Measurements from ENCODE around the gene TMEM187. TPM values are rescaled to one million over a fixed set of nuclear protein-coding genes. Genes with fewer than 3 reads are reported as not detected.
A peak's percentile ranks its signal among the peaks of the same experiment; 100 is the strongest.

TMEM187 gene
- total RNA-seq, 2 donors from 2014 or later: 16.9 to 18.2 TPM

DNA sequence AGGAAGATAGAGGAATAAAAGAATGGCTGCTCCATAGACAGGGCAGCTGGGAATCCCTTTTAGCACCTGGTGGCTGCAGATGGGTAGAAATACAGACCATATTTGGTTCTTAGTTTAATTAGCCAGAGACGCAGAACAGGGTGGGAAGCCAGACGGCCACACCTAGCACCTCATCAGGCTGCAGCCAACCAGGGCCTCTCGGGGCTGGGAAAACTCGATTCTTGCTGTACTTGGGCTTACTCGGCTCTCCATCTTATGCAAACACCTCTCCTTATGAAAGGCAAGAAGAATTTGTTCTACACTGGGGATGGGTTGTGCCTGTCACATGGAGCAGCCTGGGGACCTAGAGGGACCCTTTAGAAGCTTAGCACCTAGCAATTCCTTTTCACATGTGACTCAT is 27.5 kb downstream of the TMEM187 start:
- H3K36me3 ChIP-seq: no peaks in the 10 kb centered on the region
- DNase-seq (ENCODE audit: low spot score): no peak
- TF ChIP-seq, protein P1, sequence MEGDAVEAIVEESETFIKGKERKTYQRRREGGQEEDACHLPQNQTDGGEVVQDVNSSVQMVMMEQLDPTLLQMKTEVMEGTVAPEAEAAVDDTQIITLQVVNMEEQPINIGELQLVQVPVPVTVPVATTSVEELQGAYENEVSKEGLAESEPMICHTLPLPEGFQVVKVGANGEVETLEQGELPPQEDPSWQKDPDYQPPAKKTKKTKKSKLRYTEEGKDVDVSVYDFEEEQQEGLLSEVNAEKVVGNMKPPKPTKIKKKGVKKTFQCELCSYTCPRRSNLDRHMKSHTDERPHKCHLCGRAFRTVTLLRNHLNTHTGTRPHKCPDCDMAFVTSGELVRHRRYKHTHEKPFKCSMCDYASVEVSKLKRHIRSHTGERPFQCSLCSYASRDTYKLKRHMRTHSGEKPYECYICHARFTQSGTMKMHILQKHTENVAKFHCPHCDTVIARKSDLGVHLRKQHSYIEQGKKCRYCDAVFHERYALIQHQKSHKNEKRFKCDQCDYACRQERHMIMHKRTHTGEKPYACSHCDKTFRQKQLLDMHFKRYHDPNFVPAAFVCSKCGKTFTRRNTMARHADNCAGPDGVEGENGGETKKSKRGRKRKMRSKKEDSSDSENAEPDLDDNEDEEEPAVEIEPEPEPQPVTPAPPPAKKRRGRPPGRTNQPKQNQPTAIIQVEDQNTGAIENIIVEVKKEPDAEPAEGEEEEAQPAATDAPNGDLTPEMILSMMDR (IDR thresholded peaks at IDR 0.05): no peak
- TF ChIP-seq POLR2AphosphoS5 (IDR thresholded peaks at IDR 0.05) (no peak), POLR2A (IDR thresholded peaks at IDR 0.05) (no peak)
- H3K27ac ChIP-seq: peak overlapping the region; percentile 55 to 60
- H3K4me1 ChIP-seq (replicated peaks): no peaks in the 10 kb centered on the region
- no peaks in the 10 kb centered on the region for H3K27me3 ChIP-seq (replicated peaks; ENCODE audit: insufficient read depth)
- WGBS: 5% methylated on average over 4 of the region's 5 CpGs
- no peak overlapping the region for H3K4me3 ChIP-seq
- intact Hi-C loops (cut with DNase I): no loop called here
- no peaks in the 10 kb centered on the region for H3K9me3 ChIP-seq

DNA sequence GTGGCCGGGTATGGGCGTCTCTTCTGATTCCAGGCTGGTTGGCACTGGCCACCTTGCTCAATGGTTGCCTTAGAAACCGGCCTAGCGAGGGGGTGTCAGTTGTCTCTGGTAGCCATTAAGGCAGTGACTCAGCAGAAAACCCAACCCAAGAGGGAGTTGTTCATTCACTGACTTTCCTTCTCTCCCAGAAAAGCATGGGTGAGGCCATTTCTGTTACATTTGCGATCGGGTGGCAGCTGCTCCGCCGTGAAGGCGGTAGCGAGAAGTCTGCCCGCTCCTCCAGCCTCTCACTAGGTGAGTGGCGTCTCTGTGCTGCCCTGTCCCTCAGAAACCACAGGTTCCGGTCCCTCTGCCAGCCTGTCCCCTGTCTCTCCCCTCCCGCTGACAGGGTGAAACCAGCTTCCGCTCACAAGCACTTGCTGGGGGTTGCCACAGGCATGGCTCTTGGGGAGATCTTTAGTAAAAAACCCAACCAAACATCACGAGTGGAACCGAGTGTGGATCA is 29.7 kb downstream of the TMEM187 start:
- TF ChIP-seq POLR2A (IDR thresholded peaks at IDR 0.05) (no peak), POLR2AphosphoS5 (IDR thresholded peaks at IDR 0.05) (no peak)
- TF ChIP-seq, protein P1 (IDR thresholded peaks at IDR 0.05): no peak
- WGBS: 63% methylated on average over 17 of the region's 17 CpGs
- H3K27ac ChIP-seq: no peak overlapping the region
- H3K27me3 ChIP-seq (replicated peaks; ENCODE audit: insufficient read depth): no peaks in the 10 kb centered on the region
- intact Hi-C loops (cut with DNase I): no loop called here
- DNase-seq (ENCODE audit: low spot score): no peak
- no peaks in the 10 kb centered on the region for H3K36me3 ChIP-seq
- no peaks in the 10 kb centered on the region for H3K4me1 ChIP-seq (replicated peaks)
- H3K4me3 ChIP-seq: no peak overlapping the region
- no peaks in the 10 kb centered on the region for H3K9me3 ChIP-seq

DNA sequence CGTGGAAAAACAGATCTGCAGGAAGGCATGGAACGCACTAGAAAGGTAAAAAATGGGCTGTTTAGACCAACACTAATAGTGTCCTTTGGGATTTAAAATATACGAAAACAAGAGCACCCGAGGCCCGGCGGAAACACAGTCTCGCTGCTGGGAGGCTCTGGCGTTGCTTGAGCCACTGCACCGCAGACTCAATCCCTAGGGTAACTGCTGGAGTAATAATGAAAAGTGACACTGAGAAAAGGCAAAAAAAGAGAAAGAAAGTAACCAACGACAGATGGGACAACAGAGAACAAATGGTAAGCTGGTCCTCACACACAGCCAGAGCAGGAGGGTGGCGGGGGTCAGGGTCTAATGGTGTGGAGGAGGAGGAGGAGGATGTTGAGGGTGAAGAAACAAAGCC is 31.8 kb downstream of the TMEM187 start:
- H3K36me3 ChIP-seq: no peaks in the 10 kb centered on the region
- DNase-seq (ENCODE audit: low spot score): no peak
- intact Hi-C loops (cut with DNase I): no loop called here
- TF ChIP-seq POLR2A (IDR thresholded peaks at IDR 0.05) (no peak), POLR2AphosphoS5 (IDR thresholded peaks at IDR 0.05) (no peak)
- TF ChIP-seq, protein P1 (IDR thresholded peaks at IDR 0.05): no peak
- H3K27me3 ChIP-seq (replicated peaks; ENCODE audit: insufficient read depth): no peaks in the 10 kb centered on the region
- H3K27ac ChIP-seq: no peak overlapping the region
- no peaks in the 10 kb centered on the region for H3K4me1 ChIP-seq (replicated peaks)
- H3K4me3 ChIP-seq: no peak overlapping the region
- no peaks in the 10 kb centered on the region for H3K9me3 ChIP-seq
- WGBS: 81% methylated on average over 11 of the region's 11 CpGs

DNA sequence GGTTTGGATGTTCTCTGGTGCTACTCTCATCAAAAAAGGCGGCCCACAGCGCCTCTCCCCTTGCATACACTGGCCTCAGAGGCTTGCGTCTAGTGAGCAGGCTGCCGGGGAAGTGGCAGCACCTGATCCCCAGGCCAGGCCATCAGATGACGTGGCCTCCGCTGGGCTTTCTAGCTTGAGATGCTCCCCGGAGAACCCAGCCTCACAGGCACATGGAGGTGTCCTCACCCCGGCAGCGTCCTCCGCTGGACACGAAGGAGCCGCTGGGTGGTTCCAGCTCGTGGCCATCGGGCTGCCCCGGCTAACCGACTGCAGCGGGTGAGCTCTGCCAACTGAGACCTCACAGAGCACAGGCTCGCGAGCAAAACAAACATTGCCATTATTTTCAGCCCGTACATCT is 34.4 kb downstream of the TMEM187 start:
- no peaks in the 10 kb centered on the region for H3K36me3 ChIP-seq
- no peaks in the 10 kb centered on the region for H3K4me1 ChIP-seq (replicated peaks)
- no peak overlapping the region for H3K4me3 ChIP-seq
- no peak for DNase-seq (ENCODE audit: low spot score)
- 89% methylated on average over 7 of the region's 20 CpGs for WGBS
- TF ChIP-seq POLR2AphosphoS5 (IDR thresholded peaks at IDR 0.05) (no peak), POLR2A (IDR thresholded peaks at IDR 0.05) (no peak)
- TF ChIP-seq, protein P1 (IDR thresholded peaks at IDR 0.05): no peak
- H3K27ac ChIP-seq: no peak overlapping the region
- no peaks in the 10 kb centered on the region for H3K27me3 ChIP-seq (replicated peaks; ENCODE audit: insufficient read depth)
- H3K9me3 ChIP-seq: no peaks in the 10 kb centered on the region
- intact Hi-C loops (cut with DNase I): no loop called here

DNA sequence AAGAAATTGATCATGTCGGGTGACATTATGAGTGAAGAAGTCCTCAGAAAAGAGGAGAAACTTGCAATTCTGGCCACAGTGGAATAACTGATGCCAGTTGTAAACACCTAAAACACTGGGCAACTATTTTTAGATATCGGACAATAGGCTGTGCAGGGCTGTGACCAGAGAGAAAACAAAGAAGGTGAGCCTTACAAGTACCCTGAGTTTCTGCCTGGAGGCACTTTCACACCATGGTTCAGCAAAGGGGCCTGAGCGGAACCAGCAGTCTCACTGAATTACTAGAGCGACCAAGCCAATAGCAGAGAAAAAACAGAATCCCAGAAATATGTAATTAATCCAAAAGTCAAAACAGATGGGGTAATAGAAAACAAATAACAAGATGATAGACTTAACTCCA is 36.0 kb downstream of the TMEM187 start:
- TF ChIP-seq, protein P1 (IDR thresholded peaks at IDR 0.05): no peak
- no peak for TF ChIP-seq POLR2AphosphoS5 (IDR thresholded peaks at IDR 0.05)
- TF ChIP-seq POLR2A (IDR thresholded peaks at IDR 0.05): no peak
- intact Hi-C loops (cut with DNase I): no loop called here
- Histone ChIP-seq H3K4me1 (replicated peaks) (no peaks in the 10 kb centered on the region), H3K9me3 (no peaks in the 10 kb centered on the region), H3K27ac (no peak overlapping the region), H3K27me3 (replicated peaks; ENCODE audit: insufficient read depth) (no peaks in the 10 kb centered on the region), H3K36me3 (no peaks in the 10 kb centered on the region), H3K4me3 (no peak overlapping the region)
- 84% methylated on average over 4 of the region's 4 CpGs for WGBS
- DNase-seq (ENCODE audit: low spot score): no peak

All from prostate gland (tissue), 2 donors.